Measurements from ENCODE around the gene EPS8.
A peak's percentile ranks its signal among the peaks of the same experiment; 100 is the strongest.

The EPS8 gene

DNA sequence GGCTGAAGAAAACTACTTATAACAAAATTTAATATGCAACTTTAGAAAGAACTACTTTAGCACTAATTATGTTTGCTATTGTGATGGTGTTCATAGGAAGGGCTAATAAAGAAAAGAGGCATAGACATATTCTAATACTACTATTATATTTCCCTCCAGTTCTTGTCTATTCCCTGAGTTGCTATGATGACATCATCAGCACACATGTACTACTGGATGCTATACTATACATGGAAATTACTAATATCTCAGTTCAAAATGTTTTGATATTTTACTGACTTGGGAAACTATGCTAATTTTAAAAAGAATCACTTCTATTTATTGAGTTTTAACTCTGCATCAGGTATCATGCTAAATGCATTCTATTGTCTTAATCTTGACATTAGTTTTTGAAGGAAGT lies 101.6 kb downstream of the EPS8 start:
- no peaks in the 10 kb centered on the region for H3K27me3 ChIP-seq (ENCODE audit: insufficient read depth, low read length, poor library complexity, severe bottlenecking)
- H3F3A ChIP-seq (ENCODE audit: low read depth): no peaks in the 10 kb centered on the region
- H3K9me2 ChIP-seq (replicated peaks; ENCODE audit: low read depth, low read length): no peaks in the 10 kb centered on the region
- H3K9me3 ChIP-seq (ENCODE audit: insufficient read depth, low read depth, low read length): no peaks in the 10 kb centered on the region
- no peaks in the 10 kb centered on the region for H3K79me2 ChIP-seq (ENCODE audit: insufficient read depth, low read length)
- H3K9ac ChIP-seq (ENCODE audit: low read depth, low read length, poor library complexity, severe bottlenecking): no peak overlapping the region
- peak overlapping the region; percentile 22; the same call in 1 of the 2 replicates for H2AFZ ChIP-seq (ENCODE audit: low read length)
- H3K36me3 ChIP-seq (ENCODE audit: insufficient read depth, low read length): no peaks in the 10 kb centered on the region
- H3K4me3 ChIP-seq (ENCODE audit: low read length, poor library complexity, severe bottlenecking): no peak overlapping the region
- H3K4me1 ChIP-seq (ENCODE audit: insufficient read depth, low read length, poor library complexity, severe bottlenecking): no peaks in the 10 kb centered on the region
- no peak overlapping the region for H3K4me2 ChIP-seq (ENCODE audit: low read depth, low read length, poor library complexity, severe bottlenecking)
- no peak for TF ChIP-seq EZH2phosphoT487 (IDR thresholded peaks at IDR 0.05; ENCODE audit: borderline replicate concordance)
- TF ChIP-seq, protein P1, sequence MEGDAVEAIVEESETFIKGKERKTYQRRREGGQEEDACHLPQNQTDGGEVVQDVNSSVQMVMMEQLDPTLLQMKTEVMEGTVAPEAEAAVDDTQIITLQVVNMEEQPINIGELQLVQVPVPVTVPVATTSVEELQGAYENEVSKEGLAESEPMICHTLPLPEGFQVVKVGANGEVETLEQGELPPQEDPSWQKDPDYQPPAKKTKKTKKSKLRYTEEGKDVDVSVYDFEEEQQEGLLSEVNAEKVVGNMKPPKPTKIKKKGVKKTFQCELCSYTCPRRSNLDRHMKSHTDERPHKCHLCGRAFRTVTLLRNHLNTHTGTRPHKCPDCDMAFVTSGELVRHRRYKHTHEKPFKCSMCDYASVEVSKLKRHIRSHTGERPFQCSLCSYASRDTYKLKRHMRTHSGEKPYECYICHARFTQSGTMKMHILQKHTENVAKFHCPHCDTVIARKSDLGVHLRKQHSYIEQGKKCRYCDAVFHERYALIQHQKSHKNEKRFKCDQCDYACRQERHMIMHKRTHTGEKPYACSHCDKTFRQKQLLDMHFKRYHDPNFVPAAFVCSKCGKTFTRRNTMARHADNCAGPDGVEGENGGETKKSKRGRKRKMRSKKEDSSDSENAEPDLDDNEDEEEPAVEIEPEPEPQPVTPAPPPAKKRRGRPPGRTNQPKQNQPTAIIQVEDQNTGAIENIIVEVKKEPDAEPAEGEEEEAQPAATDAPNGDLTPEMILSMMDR (conservative IDR thresholded peaks at IDR 0.05; ENCODE audit: low read length): no peak
- no peaks in the 10 kb centered on the region for H4K20me1 ChIP-seq (ENCODE audit: insufficient read depth, low read length, poor library complexity, severe bottlenecking)

DNA sequence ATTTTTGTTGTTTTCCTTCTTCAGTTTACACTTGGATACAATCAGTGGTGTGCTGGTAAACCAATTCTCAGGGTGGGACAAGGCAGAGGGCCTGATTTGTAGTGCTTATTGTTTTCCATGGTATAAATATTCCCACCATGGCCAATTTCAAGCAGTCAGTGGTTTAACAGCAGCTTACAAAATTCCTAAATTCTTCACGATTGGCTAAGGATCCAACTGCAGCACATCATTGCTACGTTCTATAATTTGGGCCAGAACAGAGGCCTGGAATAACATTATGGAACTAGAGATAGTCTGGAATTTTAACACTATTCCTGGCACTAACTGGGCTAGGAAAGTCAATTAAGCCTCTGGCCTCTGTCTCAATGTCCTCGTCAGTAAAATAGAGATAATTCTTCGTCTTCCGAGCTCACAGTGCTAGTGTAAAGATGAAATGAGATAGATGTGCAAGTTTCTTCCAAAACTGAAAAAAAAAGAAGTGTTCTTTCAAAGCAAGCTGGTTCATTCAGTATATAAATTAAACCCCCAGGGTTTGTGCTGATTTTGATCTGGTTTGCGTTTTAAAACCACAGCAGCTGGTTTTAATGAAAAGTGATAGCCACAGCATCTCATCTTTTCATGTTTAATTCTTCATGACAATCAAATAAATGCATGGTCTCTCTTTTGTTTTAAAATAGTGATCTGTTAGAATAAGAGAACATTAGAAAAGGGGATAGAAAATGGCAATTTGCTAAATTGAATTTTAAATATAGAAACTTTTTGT lies 104.1 kb downstream of the EPS8 start:
- Histone ChIP-seq H4K20me1 (ENCODE audit: insufficient read depth, low read length, poor library complexity, severe bottlenecking) (no peaks in the 10 kb centered on the region), H3K9me2 (replicated peaks; ENCODE audit: low read depth, low read length) (no peaks in the 10 kb centered on the region), H3F3A (ENCODE audit: low read depth) (no peaks in the 10 kb centered on the region), H3K4me1 (ENCODE audit: insufficient read depth, low read length, poor library complexity, severe bottlenecking) (no peaks in the 10 kb centered on the region), H3K4me2 (ENCODE audit: low read depth, low read length, poor library complexity, severe bottlenecking) (no peak overlapping the region), H3K9me3 (ENCODE audit: insufficient read depth, low read depth, low read length) (no peaks in the 10 kb centered on the region), H3K4me3 (ENCODE audit: low read length, poor library complexity, severe bottlenecking) (no peak overlapping the region), H3K36me3 (ENCODE audit: insufficient read depth, low read length) (no peaks in the 10 kb centered on the region), H2AFZ (ENCODE audit: low read length) (no peak overlapping the region), H3K79me2 (ENCODE audit: insufficient read depth, low read length) (no peaks in the 10 kb centered on the region), H3K9ac (ENCODE audit: low read depth, low read length, poor library complexity, severe bottlenecking) (no peak overlapping the region), H3K27me3 (ENCODE audit: insufficient read depth, low read length, poor library complexity, severe bottlenecking) (no peaks in the 10 kb centered on the region)
- TF ChIP-seq EZH2phosphoT487 (IDR thresholded peaks at IDR 0.05; ENCODE audit: borderline replicate concordance): no peak
- TF ChIP-seq, protein P1 (conservative IDR thresholded peaks at IDR 0.05; ENCODE audit: low read length): no peak

DNA sequence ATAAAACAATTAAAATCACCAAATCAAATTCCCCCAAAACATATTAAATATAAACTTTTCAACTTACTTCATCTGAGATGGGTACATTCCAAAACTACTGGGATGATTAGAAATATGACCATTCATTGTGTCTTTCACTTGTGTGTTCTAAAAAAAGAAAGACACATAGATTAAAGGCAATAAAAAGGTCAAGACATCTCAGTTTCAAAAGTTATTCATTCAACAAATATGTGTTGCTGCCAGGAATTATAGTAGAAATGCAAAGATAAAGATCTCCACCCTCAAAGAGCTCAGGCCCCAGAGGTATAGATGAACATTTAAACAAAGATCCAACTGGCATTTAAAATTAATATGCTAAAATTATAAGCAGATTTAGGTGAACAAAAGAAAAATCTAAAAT lies 106.4 kb downstream of the EPS8 start:
- no peak overlapping the region for H3K4me2 ChIP-seq (ENCODE audit: low read depth, low read length, poor library complexity, severe bottlenecking)
- no peaks in the 10 kb centered on the region for H3K9me3 ChIP-seq (ENCODE audit: insufficient read depth, low read depth, low read length)
- H3K9me2 ChIP-seq (replicated peaks; ENCODE audit: low read depth, low read length): no peaks in the 10 kb centered on the region
- no peaks in the 10 kb centered on the region for H3K27me3 ChIP-seq (ENCODE audit: insufficient read depth, low read length, poor library complexity, severe bottlenecking)
- H3K4me3 ChIP-seq (ENCODE audit: low read length, poor library complexity, severe bottlenecking): no peak overlapping the region
- no peaks in the 10 kb centered on the region for H3K79me2 ChIP-seq (ENCODE audit: insufficient read depth, low read length)
- H3K9ac ChIP-seq (ENCODE audit: low read depth, low read length, poor library complexity, severe bottlenecking): no peak overlapping the region
- no peak for TF ChIP-seq EZH2phosphoT487 (IDR thresholded peaks at IDR 0.05; ENCODE audit: borderline replicate concordance)
- TF ChIP-seq, protein P1 (conservative IDR thresholded peaks at IDR 0.05; ENCODE audit: low read length): no peak
- no peaks in the 10 kb centered on the region for H3K36me3 ChIP-seq (ENCODE audit: insufficient read depth, low read length)
- H3F3A ChIP-seq (ENCODE audit: low read depth): no peaks in the 10 kb centered on the region
- no peak overlapping the region for H2AFZ ChIP-seq (ENCODE audit: low read length)
- H4K20me1 ChIP-seq (ENCODE audit: insufficient read depth, low read length, poor library complexity, severe bottlenecking): no peaks in the 10 kb centered on the region
- H3K4me1 ChIP-seq (ENCODE audit: insufficient read depth, low read length, poor library complexity, severe bottlenecking): no peaks in the 10 kb centered on the region
